ENCODE data around the gene SECTM1. TPM values are rescaled to one million over a fixed set of nuclear protein-coding genes. Genes with fewer than 3 reads are reported as not detected.

Gene SECTM1
- polyA plus RNA-seq, 2 of the 4 experiments (the other 2 are of a cell fraction) = 0.22 to 2.0 TPM

- peak in 1 of 2 experiments; percentile 13; a peak in 3 of 5 replicates for TF ChIP-seq RAD21 (conservative IDR thresholded peaks at IDR 0.05 in 1 of 2, IDR thresholded peaks at IDR 0.05 in 1 of 2)
- peak; percentile 95 for TF ChIP-seq BCL3 (IDR thresholded peaks at IDR 0.05)
- TF ChIP-seq MYC (IDR thresholded peaks at IDR 0.05; ENCODE audit: borderline replicate concordance, low read length) = no peak; the same call in 1 of the 2 replicates
- no peak for TF ChIP-seq ESRRA (IDR thresholded peaks at IDR 0.05; ENCODE audit: borderline replicate concordance, low read length)
- 0 out of 2 replicates have a peak, but pooled peaks have one; percentile 28 for TF ChIP-seq MAZ (IDR thresholded peaks at IDR 0.05; ENCODE audit: borderline replicate concordance, low read depth, low read length)
- no peak for TF ChIP-seq EHMT2 (IDR thresholded peaks at IDR 0.05; ENCODE audit: low read depth)
- TF ChIP-seq RFX5 (IDR thresholded peaks at IDR 0.05) = 0 out of 2 replicates have a peak, but pooled peaks have one; percentile 25
- TF ChIP-seq CHD4 (IDR thresholded peaks at IDR 0.05; ENCODE audit: borderline replicate concordance) = no peak
- peak; percentile 87 to 92; a peak in 4 of 5 replicates for TF ChIP-seq JUN (IDR thresholded peaks at IDR 0.05)
- TF ChIP-seq FOSL2 (IDR thresholded peaks at IDR 0.05) = no peak
- peak; percentile 17 for TF ChIP-seq FOSL2 (CRISPR knock-in tag; IDR thresholded peaks at IDR 0.05)
Observed at GRCh38 chr17:82292251-82293154, 41.1 kb downstream of the SECTM1 start (continued).

GRCh38 chr17:82291582-82292250 is 41.9 kb downstream of the SECTM1 start:
- Histone ChIP-seq H3K4me3 (peak overlapping the region; percentile 93), H3K27ac (peak overlapping the region; percentile 96 to 98), H3K9me3 (peaks cover 10% of the 10 kb centered on the region), H3K4me1 (peaks cover 64% of the 10 kb centered on the region), H3K4me2 (peak overlapping the region; percentile 76)
- ChIA-PET CTCF (interaction anchor here (0.8 to 3.2 kb wide), 7 partner anchors 9 to 261 kb away, joined by 3 to 20 read pairs (median 6); no protein-coding TSS in a partner anchor), POLR2A (interaction anchor here (1.0 to 3.2 kb wide), 7 partner anchors 9 to 50 kb away, joined by 4 to 39 read pairs (median 17); partner anchors contain the start of gene CSNK1D)
- FAIRE-seq = no peak
- no peak for DNase-seq (ENCODE audit: low read depth in 1 of 2, low spot score in 1 of 2)
- ATAC-seq = no peak
- no peak for TF ChIP-seq EHMT2 (IDR thresholded peaks at IDR 0.05; ENCODE audit: low read depth)
- TF ChIP-seq JUN (IDR thresholded peaks at IDR 0.05) = peak in 1 of 2 experiments; percentile 17; a peak in 1 of 5 replicates
- 0 out of 3 replicates have a peak, but pooled peaks have one; percentile 21 for TF ChIP-seq BCL3 (IDR thresholded peaks at IDR 0.05)
- no peak for TF ChIP-seq PBX3 (IDR thresholded peaks at IDR 0.05)
- TF ChIP-seq TFCP2L1 (CRISPR knock-in tag; IDR thresholded peaks at IDR 0.05) = no peak
- 0 out of 2 replicates have a peak, but pooled peaks have one; percentile 4 for TF ChIP-seq ATOH8 (CRISPR knock-in tag; IDR thresholded peaks at IDR 0.05; ENCODE audit: low read depth)
- no peak for TF ChIP-seq KDM5A (IDR thresholded peaks at IDR 0.05)
- 0 out of 2 replicates have a peak, but pooled peaks have one; percentile 21 for TF ChIP-seq HOXA7 (CRISPR knock-in tag; IDR thresholded peaks at IDR 0.05)
- no peak for TF ChIP-seq FOXS1 (CRISPR knock-in tag; IDR thresholded peaks at IDR 0.05)
- TF ChIP-seq E2F6 (IDR thresholded peaks at IDR 0.05; ENCODE audit: borderline replicate concordance, low read depth) = no peak
- no peak for TF ChIP-seq GATA3 (IDR thresholded peaks at IDR 0.05; ENCODE audit: borderline replicate concordance)
- peak; percentile 60; the same call in 1 of the 2 replicates for TF ChIP-seq FOSB (CRISPR knock-in tag; IDR thresholded peaks at IDR 0.05)
- no peak for TF ChIP-seq SREBF2 (IDR thresholded peaks at IDR 0.05)
- no peak for TF ChIP-seq JUNB (IDR thresholded peaks at IDR 0.05)
- no peak for TF ChIP-seq POLR2AphosphoS2 (conservative IDR thresholded peaks at IDR 0.05; ENCODE audit: low read length)
- no peak; the same call in 1 of the 2 replicates for TF ChIP-seq RARB (CRISPR knock-in tag; IDR thresholded peaks at IDR 0.05)
- TF ChIP-seq ZSCAN20 (CRISPR knock-in tag; IDR thresholded peaks at IDR 0.05) = no peak
- 0 out of 5 replicates have a peak, but pooled peaks of 1 of the 2 experiments have one; percentile 5 for TF ChIP-seq RAD21 (conservative IDR thresholded peaks at IDR 0.05 in 1 of 2, IDR thresholded peaks at IDR 0.05 in 1 of 2)
- WGBS (ENCODE audit: missing lambda C conversion rate) = 66% methylated on average over 19 of the region's 19 CpGs
